HG03457 (cell line): Measurements from ENCODE around the gene GAP43.
A peak's percentile ranks its signal among the peaks of the same experiment; 100 is the strongest.

Experiments used
- ATAC-seq: cut with Tn5 transposase; IDR thresholded peaks from one replicate; pipeline ENCODE4 v1.9.1; 2021; ENCODE audit warnings: moderate number of reproducible peaks; ENCODE audit not compliant: unreplicated experiment

The GAP43 gene

GRCh38 chr3:115660646-115661337, 37.5 kb downstream of the GAP43 start:
- ATAC-seq: no peak

GRCh38 chr3:115662356-115662755, 39.0 kb downstream of the GAP43 start:
- ATAC-seq: no peak

GRCh38 chr3:115663414-115663813, 40.1 kb downstream of the GAP43 start:
- ATAC-seq: no peak

GRCh38 chr3:115666081-115666480, 42.8 kb downstream of the GAP43 start:
- no peak for ATAC-seq

GRCh38 chr3:115666920-115667737, 43.8 kb downstream of the GAP43 start:
- ATAC-seq: no peak

GRCh38 chr3:115667738-115668065, 44.4 kb downstream of the GAP43 start:
- no peak for ATAC-seq

- no peak for ATAC-seq
These were observed 47.6 kb downstream of the GAP43 start for GRCh38 chr3:115670911-115671310.

GRCh38 chr3:115671761-115672455, 48.6 kb downstream of the GAP43 start:
- no peak for ATAC-seq

GRCh38 chr3:115673881-115674280, 50.6 kb downstream of the GAP43 start:
- no peak for ATAC-seq

- no peak for ATAC-seq
These were observed 53.0 kb downstream of the GAP43 start for GRCh38 chr3:115676336-115676735.

- ATAC-seq: no peak
These were observed 57.6 kb downstream of the GAP43 start for GRCh38 chr3:115680803-115681345.

GRCh38 chr3:115681736-115682135, 58.4 kb downstream of the GAP43 start:
- ATAC-seq: no peak

- ATAC-seq: no peak
These were observed 60.0 kb downstream of the GAP43 start for GRCh38 chr3:115683305-115683704.

GRCh38 chr3:115683773-115684172, 60.5 kb downstream of the GAP43 start:
- no peak for ATAC-seq

- peak; percentile 76 for ATAC-seq
These were observed 61.8 kb downstream of the GAP43 start for GRCh38 chr3:115685097-115685496.

- ATAC-seq: no peak
These were observed 64.4 kb downstream of the GAP43 start for GRCh38 chr3:115687721-115688120.

- ATAC-seq: no peak
These were observed 65.1 kb downstream of the GAP43 start for GRCh38 chr3:115688418-115688817.

- ATAC-seq: no peak
These were observed 66.6 kb downstream of the GAP43 start for GRCh38 chr3:115689928-115690327.

- no peak for ATAC-seq
These were observed 68.7 kb downstream of the GAP43 start for GRCh38 chr3:115691964-115692363.

- ATAC-seq: peak; percentile 91
These were observed 69.7 kb downstream of the GAP43 start for GRCh38 chr3:115692887-115693524.

GRCh38 chr3:115693868-115694267, 70.6 kb downstream of the GAP43 start:
- no peak for ATAC-seq
